Neural cell (in vitro differentiated cells): ENCODE results near the gene CAMK1D. TPM values are rescaled to one million over a fixed set of nuclear protein-coding genes. Genes with fewer than 3 reads are reported as not detected.

ENCODE experiments used
- H2AFZ ChIP-seq: fragments of 200-600, 300-800 bp; sonication (generic), shearing (Covaris generic); 2 replicates; pipeline ENCODE4 v1.6.0; 2014; ENCODE audit warnings: low read depth, mild to moderate bottlenecking, antibody characterized with exemption, low read length, moderate library complexity
- H3F3A ChIP-seq: fragments of 200-600 bp; shearing (Covaris generic); 2 replicates; pipeline ENCODE4 v1.6.1; 2016; ENCODE audit warnings: mild to moderate bottlenecking, moderate library complexity, mixed read lengths, antibody characterized with exemption, low read length; ENCODE audit not compliant: insufficient read depth, poor library complexity, severe bottlenecking
- H3K27ac ChIP-seq: fragments of 200-600, 300-800 bp; sonication (generic), shearing (Covaris generic); 2 replicates; pipeline ENCODE4 v1.5.1; 2014; ENCODE audit warnings: mild to moderate bottlenecking, low read length, moderate library complexity
- H3K27me3 ChIP-seq: fragments of 300-800, 200-600 bp; sonication (generic), shearing (Covaris generic); 2 replicates; pipeline ENCODE4 v1.6.0; 2014; ENCODE audit warnings: mild to moderate bottlenecking, low read depth, low read length, moderate library complexity; ENCODE audit not compliant: insufficient read depth
- H3K36me3 ChIP-seq: fragments of 300-800, 200-600 bp; sonication (generic), shearing (Covaris generic); 2 replicates; pipeline ENCODE4 v1.5.1; 2014; ENCODE audit warnings: mild to moderate bottlenecking, antibody characterized with exemption, low read length, moderate library complexity; ENCODE audit not compliant: insufficient read depth
- H3K4me2 ChIP-seq: fragments of 300-800, 200-600 bp; sonication (generic), shearing (Covaris generic); 2 replicates; pipeline ENCODE4 v1.6.0; 2014; ENCODE audit warnings: mild to moderate bottlenecking, low read length
- H3K4me3 ChIP-seq: fragments of 300-800, 200-600 bp; sonication (generic), shearing (Covaris generic); 2 replicates; pipeline ENCODE4 v1.5.1; 2014; ENCODE audit warnings: mild to moderate bottlenecking, low read length, moderate library complexity
- H3K79me2 ChIP-seq: fragments of 200-600 bp; shearing (Covaris generic); replicated peaks from 2 replicates; pipeline ENCODE4 v1.6.0; 2014; ENCODE audit warnings: mild to moderate bottlenecking, low read length, moderate library complexity; ENCODE audit not compliant: insufficient read depth
- H3K9ac ChIP-seq: fragments of 300-800, 200-600 bp; sonication (generic), shearing (Covaris generic); 2 replicates; pipeline ENCODE4 v1.6.1; 2016; ENCODE audit warnings: mild to moderate bottlenecking, low read length, mixed read lengths
- H3K9me2 ChIP-seq: fragments of 200-600 bp; shearing (Covaris generic); 2 replicates; pipeline ENCODE4 v1.6.1; 2016; ENCODE audit warnings: mild to moderate bottlenecking, low read length, mixed read lengths; ENCODE audit not compliant: insufficient read depth
- H3K9me3 ChIP-seq: fragments of 200-600, 300-800 bp; sonication (generic), shearing (Covaris generic); 2 replicates; pipeline ENCODE4 v1.6.1; 2016; ENCODE audit warnings: mild to moderate bottlenecking, mixed run types, low read length, moderate library complexity, mixed read lengths
- H4K20me1 ChIP-seq: fragments of 200-600 bp; shearing (Covaris generic); 2 replicates; pipeline ENCODE4 v1.6.1; 2016; ENCODE audit warnings: mild to moderate bottlenecking, mixed run types; ENCODE audit not compliant: insufficient read depth
- EP300 ChIP-seq: fragments of 450-650 bp; conservative IDR thresholded peaks from 2 replicates; pipeline ENCODE4 v1.6.1; 2014; ENCODE audit warnings: antibody characterized with exemption, mild to moderate bottlenecking, moderate library complexity; ENCODE audit not compliant: poor library complexity, severe bottlenecking
- EZH2 ChIP-seq: fragments of 200-600, 300-800 bp; shearing (Covaris generic), sonication (generic); IDR thresholded peaks from 2 replicates; pipeline ENCODE4 v1.6.1; 2014; ENCODE audit warnings: antibody characterized with exemption, low read length, borderline replicate concordance, mild to moderate bottlenecking; ENCODE audit not compliant: insufficient read depth, poor library complexity, severe bottlenecking
- MXI1 ChIP-seq: fragments of 450-650 bp; conservative IDR thresholded peaks from 2 replicates; pipeline ENCODE4 v1.6.1; 2014; ENCODE audit warnings: antibody characterized with exemption, mild to moderate bottlenecking; ENCODE audit not compliant: poor library complexity, severe bottlenecking
- POLR2AphosphoS5 ChIP-seq: IDR thresholded peaks from 2 replicates; pipeline ENCODE4 v1.6.1; 2012
- RAD21 ChIP-seq: fragments of 450-650 bp; conservative IDR thresholded peaks from 2 replicates; pipeline ENCODE4 v1.6.1; 2014; ENCODE audit warnings: antibody characterized with exemption, mild to moderate bottlenecking, moderate library complexity
- SMC3 ChIP-seq: fragments of 450-650 bp; conservative IDR thresholded peaks from 2 replicates; pipeline ENCODE4 v1.6.1; 2014; ENCODE audit warnings: antibody characterized with exemption, mild to moderate bottlenecking, moderate library complexity; ENCODE audit not compliant: poor library complexity
- TAF1 ChIP-seq: IDR thresholded peaks from 2 replicates; pipeline ENCODE4 v1.6.1; 2012; ENCODE audit warnings: low read depth
- polyA plus RNA-seq: library from polyadenylated mRNA; depleted of rRNA; stranded (reverse); fragments of >200 nt; gene quantifications from 2 replicates; pipeline ENCODE4 v1.2.3, GENCODE V29; 2014
- TF ChIP-seq, protein P1 (sequence below): IDR thresholded peaks from 2 replicates; pipeline ENCODE4 v1.6.1; 2012; ENCODE audit warnings: borderline replicate concordance
- TF ChIP-seq, protein P2 (sequence below): fragments of 450-650 bp; IDR thresholded peaks from 2 replicates; pipeline ENCODE4 v1.5.1; 2014; ENCODE audit warnings: antibody characterized with exemption, mild to moderate bottlenecking, moderate library complexity; ENCODE audit not compliant: poor library complexity, severe bottlenecking

The CAMK1D gene
- polyA plus RNA-seq, 1 donor from 2014 or later: 13.8 TPM

DNA sequence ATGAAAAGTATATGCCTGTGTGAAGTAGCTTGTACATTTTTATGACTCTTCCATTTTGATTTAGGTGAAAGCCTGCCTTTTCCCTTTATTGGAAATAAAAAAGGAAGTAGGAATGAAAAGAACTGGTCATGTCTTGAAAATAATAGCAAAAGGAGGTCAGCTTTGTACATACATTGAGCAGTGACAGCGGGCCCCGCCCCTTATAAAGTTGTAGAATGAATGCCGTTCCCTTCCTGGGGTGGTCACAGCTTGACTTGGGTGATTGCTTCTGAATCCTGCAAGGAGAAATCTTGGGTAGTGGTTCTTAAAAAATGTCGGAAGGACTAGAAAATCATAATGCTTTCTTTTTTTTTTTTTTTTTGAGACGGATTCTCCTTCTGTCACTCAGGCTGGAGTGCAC lies 31.7 kb downstream of the CAMK1D start:
- Histone ChIP-seq H3K27me3 (no peaks in the 10 kb centered on the region), H3K27ac (no peak overlapping the region), H3K4me3 (no peak overlapping the region), H3K9me2 (no peaks in the 10 kb centered on the region), H3K4me2 (no peak overlapping the region), H3K9me3 (no peaks in the 10 kb centered on the region), H2AFZ (no peak overlapping the region), H3K79me2 (peaks cover 3% of the 10 kb centered on the region), H3K9ac (no peak overlapping the region), H4K20me1 (no peaks in the 10 kb centered on the region), H3F3A (no peaks in the 10 kb centered on the region), H3K36me3 (no peaks in the 10 kb centered on the region)
- TF ChIP-seq, protein P1, sequence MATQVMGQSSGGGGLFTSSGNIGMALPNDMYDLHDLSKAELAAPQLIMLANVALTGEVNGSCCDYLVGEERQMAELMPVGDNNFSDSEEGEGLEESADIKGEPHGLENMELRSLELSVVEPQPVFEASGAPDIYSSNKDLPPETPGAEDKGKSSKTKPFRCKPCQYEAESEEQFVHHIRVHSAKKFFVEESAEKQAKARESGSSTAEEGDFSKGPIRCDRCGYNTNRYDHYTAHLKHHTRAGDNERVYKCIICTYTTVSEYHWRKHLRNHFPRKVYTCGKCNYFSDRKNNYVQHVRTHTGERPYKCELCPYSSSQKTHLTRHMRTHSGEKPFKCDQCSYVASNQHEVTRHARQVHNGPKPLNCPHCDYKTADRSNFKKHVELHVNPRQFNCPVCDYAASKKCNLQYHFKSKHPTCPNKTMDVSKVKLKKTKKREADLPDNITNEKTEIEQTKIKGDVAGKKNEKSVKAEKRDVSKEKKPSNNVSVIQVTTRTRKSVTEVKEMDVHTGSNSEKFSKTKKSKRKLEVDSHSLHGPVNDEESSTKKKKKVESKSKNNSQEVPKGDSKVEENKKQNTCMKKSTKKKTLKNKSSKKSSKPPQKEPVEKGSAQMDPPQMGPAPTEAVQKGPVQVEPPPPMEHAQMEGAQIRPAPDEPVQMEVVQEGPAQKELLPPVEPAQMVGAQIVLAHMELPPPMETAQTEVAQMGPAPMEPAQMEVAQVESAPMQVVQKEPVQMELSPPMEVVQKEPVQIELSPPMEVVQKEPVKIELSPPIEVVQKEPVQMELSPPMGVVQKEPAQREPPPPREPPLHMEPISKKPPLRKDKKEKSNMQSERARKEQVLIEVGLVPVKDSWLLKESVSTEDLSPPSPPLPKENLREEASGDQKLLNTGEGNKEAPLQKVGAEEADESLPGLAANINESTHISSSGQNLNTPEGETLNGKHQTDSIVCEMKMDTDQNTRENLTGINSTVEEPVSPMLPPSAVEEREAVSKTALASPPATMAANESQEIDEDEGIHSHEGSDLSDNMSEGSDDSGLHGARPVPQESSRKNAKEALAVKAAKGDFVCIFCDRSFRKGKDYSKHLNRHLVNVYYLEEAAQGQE: no peak
- TF ChIP-seq MXI1 (no peak), EP300 (no peak), RAD21 (no peak), TAF1 (no peak), EZH2 (no peak), POLR2AphosphoS5 (no peak), SMC3 (no peak)
- TF ChIP-seq, protein P2, sequence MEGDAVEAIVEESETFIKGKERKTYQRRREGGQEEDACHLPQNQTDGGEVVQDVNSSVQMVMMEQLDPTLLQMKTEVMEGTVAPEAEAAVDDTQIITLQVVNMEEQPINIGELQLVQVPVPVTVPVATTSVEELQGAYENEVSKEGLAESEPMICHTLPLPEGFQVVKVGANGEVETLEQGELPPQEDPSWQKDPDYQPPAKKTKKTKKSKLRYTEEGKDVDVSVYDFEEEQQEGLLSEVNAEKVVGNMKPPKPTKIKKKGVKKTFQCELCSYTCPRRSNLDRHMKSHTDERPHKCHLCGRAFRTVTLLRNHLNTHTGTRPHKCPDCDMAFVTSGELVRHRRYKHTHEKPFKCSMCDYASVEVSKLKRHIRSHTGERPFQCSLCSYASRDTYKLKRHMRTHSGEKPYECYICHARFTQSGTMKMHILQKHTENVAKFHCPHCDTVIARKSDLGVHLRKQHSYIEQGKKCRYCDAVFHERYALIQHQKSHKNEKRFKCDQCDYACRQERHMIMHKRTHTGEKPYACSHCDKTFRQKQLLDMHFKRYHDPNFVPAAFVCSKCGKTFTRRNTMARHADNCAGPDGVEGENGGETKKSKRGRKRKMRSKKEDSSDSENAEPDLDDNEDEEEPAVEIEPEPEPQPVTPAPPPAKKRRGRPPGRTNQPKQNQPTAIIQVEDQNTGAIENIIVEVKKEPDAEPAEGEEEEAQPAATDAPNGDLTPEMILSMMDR: no peak

DNA sequence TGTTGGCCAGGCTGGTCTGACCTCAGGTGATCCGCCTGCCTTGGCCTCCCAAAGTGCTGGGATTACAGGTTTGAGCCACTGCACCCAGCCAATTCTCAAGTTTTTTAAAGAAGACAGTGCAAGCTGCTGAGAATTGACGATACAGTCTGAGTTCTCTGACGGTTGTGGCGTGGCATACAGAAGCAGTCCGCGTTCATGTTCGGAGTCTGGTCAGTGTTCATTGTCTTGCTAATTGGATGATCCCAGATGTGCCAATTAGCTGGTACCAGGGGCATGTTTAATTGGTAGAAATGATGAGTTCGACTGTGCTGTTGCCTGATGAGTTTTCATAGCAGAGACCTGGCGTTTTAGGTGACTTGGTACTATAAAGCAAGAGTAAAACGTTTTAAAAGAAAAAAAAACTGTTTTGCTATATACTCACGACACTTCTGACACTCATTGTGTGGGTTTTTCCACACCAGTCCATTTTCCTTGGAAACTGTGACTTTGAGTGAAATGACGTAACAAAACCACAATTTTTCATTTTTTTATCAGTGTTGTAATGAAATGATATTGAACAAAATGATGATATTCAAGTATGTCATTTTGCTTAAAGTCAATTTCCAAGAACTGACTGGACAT lies 32.3 kb downstream of the CAMK1D start:
- H2AFZ ChIP-seq: no peak overlapping the region
- no peak overlapping the region for H3K4me3 ChIP-seq
- no peak overlapping the region for H3K9ac ChIP-seq
- no peaks in the 10 kb centered on the region for H3K27me3 ChIP-seq
- no peaks in the 10 kb centered on the region for H3F3A ChIP-seq
- no peaks in the 10 kb centered on the region for H3K36me3 ChIP-seq
- no peaks in the 10 kb centered on the region for H3K9me3 ChIP-seq
- H4K20me1 ChIP-seq: no peaks in the 10 kb centered on the region
- peaks cover 9% of the 10 kb centered on the region for H3K79me2 ChIP-seq
- H3K9me2 ChIP-seq: no peaks in the 10 kb centered on the region
- TF ChIP-seq POLR2AphosphoS5: no peak
- no peak for TF ChIP-seq RAD21
- TF ChIP-seq, protein P2: no peak
- TF ChIP-seq EP300: no peak
- no peak for TF ChIP-seq SMC3
- TF ChIP-seq EZH2: no peak
- TF ChIP-seq, protein P1: no peak
- no peak for TF ChIP-seq TAF1
- TF ChIP-seq MXI1: no peak
- no peak overlapping the region for H3K27ac ChIP-seq
- no peak overlapping the region for H3K4me2 ChIP-seq
